Activated CD4-positive, alpha-beta T cell treated with anti-CD3 and anti-CD28 coated beads, Interleukin-2, amount 50 U/mL, for 24 hours (primary cell): ENCODE measurements around the gene LCA5L.
A peak's percentile ranks its signal among the peaks of the same experiment; 100 is the strongest.
"Not testable (repeated sequence)": the region's sequence is repeated elsewhere in the genome, so short reads cannot be mapped to it uniquely, and the experiment has no call there.

Experiments
- DNase-seq, 2 donors: peaks; one replicate each; pipeline ENCODE4 v3.0.0-alpha.2; 2020; ENCODE audit warnings: low read depth in 1 of 2, low spot score in 1 of 2

Gene LCA5L

DNA sequence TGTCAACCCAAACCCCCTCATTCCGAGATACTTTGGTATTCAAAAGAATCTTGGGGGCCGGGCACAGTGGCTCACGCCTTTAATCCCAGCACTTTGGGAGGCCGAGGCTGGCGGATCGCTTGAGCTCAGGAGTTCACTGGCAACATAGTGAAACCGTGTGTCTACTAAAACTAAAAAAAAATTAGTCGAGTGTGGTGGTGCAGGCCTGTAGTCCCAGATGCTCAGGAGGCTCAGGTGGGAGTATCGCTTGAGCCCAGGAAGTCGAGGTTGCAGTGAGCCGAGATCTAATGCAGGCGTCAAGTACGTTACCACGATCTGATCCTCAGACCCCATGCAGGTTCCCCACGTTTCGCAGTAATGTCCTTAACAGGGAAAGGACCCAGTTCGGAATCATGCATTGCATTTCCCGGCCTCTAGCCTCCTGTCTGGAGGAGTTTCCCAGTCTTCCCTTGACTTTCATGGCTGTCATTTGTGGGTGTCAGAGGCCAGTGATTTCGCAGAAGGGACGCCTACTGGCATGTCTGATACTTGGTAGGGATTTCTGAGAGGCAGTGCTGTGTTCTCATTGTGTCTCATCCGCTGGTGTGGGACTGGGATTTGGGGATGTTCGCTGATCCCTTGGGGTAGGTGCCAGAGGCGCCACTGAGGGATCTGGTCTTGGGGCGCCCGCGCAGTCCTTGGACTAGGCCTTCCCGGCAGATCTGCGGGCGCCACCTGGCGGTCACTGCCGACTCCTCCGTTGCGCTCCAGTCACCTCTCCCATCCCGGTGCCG is 57.4 kb downstream of the LCA5L start:
- DNase-seq: peak; percentile 69 to 80

DNA sequence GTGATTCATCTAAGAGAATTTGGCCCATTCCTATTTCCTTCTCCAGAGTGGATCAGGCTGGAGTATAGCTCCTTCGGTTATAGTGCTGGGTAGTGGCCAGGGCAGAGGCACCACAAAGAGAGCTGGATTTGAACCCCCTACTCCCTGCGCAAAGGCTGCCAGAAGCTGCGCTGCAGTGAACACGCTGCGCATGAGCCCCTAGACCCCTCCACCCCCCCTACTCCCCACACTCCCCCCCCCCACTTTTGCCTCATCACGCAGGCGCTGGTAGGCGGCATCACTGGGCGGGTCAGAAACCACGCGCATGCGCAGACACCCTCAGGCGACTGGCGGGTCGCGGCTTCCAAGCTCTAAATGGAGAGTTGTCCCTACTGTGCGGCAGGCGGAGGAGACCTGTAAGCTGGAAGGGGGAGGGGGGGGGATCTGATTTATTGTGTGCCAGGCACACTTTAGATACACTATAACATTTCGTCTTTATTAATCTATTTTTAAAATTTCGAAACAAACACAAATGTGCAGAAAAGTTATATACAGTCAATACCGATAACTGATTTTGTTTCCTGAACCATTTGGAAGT is 58.0 kb downstream of the LCA5L start:
- peak; percentile 84 to 89 for DNase-seq

DNA sequence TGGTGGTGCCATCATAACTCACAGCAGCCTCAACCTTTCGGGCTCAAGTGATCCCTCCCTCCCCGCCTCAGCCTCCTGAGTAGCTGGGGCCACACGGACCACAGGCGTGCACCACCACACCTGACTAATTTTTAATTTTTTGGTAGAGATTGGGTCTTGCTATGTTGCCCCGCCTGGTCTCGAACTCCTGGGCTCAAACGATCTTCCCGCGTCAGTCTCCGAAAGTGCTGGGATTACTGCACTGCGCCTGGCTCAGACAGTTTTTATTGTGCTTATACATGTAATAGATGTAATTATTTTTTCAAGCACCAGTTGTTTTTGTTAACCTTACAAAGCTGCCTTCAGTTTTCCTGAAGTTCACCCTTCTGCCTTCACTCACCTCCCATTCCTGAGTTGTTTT is 58.7 kb downstream of the LCA5L start:
- DNase-seq: no peak

DNA sequence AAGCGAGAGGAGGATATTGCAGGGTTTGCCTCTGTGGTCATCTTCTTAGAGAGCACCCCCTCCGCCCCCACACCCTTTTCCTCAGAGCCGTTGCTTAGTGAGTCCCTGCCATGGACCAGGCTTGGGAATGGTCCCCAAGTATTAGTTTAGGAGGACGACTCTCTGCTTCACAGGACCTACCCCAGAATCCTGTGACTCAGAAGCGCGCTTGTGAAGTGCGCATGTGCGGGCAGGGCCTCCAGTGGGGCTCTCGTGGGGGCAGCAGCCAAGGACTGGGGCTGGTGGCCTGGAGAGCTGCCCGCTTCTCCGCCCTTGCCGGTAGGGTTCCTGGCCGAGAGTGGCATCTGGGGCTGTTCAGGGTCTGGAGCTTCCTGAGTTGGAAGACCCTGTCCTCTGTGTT is 59.4 kb downstream of the LCA5L start:
- no peak for DNase-seq

DNA sequence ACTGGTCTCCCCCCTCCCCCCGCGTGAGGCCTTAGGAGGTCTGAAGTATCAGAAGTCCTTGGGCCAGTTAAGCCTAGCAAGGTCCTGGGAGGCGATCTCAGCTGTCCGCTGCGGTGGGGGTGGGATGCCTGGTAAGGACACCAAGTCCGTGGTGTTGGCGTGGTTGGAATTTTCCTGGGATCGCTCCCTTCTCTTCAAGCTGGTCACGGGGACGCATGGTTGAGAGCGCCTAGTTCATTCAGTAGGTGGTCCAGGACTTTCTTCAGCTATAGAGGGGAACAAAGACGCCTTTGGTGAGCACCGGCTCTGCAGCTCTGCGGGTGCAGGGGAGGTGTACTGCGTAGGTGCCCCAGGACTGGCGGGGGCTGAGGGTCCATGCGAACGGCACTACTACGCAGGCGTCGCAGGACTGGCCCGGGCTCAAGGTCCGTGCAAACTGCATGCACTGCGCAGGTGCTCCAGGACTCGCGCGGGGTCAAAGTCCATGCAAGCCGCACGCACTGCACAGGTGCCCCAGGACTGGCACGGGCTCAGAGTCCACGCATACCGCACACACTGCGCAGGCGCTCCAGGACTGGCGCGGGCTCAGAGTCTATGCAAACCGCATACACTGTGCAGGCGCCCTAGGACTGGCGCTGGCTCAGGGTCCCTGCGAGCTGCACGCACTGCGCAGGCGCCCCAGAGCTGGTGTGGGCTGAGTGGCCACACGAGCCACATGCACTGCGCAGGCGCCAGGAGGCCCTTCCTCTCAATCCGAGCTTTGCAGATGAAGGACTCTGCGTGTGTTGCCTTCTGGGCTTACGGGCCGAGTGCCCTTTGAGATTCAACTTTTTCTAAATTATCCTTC is 60.1 kb downstream of the LCA5L start:
- DNase-seq: peak in 1 of 2 donors; percentile 46

DNA sequence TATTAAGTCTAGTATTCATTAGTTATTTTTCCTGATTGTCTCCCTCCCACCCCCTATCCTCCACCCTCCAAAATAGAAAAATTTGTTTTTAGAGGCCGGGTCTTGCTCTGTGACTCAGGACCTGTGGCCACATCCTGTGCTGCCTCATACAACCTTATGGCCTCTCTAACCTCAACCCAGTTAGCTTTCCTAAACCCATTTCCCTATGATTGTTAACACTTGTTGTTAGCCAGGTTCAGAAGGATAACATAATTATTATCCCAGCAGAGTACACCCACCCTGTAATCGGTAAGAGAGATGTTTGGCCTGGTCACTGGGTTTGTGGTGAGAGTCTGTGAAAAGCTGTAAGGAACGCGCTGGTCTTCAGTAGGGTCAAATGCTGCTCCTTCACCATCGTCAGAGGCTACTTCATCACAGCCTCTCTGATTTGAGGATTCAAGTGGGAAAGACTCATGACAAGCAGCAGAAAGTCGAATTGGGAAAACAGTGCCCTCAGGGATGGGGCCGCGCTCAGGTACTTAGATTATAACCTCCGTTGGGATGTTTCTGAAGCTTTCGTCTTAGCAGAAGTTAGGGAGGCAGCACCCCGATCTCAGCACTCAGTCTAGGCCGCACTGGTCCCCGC is 60.8 kb downstream of the LCA5L start:
- DNase-seq: no peak

DNA sequence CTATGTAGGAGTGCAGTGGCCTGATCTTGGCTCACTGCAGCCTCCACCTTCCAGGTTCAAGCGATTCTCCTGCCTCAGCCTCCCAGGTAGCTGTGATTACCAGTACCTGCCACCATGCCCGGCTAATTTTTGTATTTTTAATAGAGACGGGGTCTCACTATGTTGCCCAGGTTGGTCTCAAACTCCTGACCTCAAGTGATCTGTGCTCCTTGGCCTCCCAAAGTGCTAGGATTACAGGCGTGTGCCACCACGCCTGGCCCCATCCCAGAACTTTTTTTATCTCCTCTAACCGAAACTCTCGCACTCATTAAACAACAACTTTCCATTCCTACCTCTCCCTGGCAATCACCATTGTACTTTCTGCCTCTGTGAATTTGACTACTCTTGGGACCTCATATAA is 63.5 kb downstream of the LCA5L start:
- not testable (repeated sequence) for DNase-seq

DNA sequence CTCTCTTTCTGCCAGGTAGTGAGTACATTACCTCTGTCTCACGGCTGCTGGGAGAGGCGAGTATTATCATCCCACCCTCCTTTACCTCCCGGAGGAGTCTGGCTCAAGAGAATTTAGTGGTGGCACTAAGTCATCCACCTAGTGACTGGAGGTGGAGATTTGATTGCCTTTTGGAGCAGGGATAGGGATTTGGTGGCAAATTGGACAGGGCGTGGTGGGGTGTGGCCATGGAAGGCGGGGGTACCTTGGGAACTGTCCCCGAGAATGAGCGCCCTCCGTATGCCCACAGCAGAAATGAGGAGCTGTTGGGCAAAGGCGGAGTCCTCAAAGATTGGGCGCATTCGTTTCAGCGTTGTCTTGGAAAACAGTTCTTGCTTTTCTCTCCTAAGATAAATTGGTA is 64.6 kb downstream of the LCA5L start:
- no peak for DNase-seq

DNA sequence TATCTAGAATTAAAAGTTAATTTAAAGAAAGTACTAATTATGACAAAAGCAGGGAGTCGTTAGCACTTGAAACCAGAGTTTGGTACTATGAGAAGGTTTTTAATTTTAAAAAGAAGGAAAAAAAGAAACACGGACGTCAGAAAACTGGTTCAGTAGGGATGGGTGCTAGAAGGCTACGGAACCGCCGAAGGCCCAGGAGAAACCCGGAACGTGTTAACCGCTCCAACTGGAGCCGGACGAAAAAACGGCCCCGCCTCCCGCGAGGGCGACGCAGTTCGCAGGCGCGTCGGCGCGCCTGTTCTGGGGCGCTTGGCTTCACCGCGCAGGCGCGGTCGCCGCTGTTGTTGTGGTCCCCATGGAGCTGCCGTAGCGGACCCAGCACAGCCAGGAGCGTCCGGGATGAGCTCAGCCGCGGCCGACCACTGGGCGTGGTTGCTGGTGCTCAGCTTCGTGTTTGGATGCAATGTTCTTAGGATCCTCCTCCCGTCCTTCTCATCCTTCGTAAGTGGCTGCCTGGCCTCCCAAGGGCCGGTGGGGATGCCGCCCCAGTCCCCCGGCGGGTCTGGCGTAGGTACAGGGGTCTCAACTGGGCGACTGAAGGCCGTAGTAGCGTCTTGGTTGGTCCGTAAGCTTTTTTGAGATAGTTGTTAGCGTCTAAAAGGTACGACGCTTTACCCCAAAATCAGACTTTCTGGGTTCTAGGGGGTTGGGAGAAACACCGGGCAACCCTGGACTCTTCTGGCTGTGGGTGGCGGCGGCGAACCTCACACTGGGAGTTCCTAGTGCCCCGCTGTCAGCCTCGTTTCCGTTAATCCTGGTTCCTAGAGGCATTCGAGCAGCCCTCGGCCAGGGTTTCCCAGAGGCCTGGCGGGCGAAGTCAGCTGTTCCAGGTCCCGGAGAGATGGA is 65.3 kb downstream of the LCA5L start:
- peak; percentile 64 to 80 for DNase-seq

DNA sequence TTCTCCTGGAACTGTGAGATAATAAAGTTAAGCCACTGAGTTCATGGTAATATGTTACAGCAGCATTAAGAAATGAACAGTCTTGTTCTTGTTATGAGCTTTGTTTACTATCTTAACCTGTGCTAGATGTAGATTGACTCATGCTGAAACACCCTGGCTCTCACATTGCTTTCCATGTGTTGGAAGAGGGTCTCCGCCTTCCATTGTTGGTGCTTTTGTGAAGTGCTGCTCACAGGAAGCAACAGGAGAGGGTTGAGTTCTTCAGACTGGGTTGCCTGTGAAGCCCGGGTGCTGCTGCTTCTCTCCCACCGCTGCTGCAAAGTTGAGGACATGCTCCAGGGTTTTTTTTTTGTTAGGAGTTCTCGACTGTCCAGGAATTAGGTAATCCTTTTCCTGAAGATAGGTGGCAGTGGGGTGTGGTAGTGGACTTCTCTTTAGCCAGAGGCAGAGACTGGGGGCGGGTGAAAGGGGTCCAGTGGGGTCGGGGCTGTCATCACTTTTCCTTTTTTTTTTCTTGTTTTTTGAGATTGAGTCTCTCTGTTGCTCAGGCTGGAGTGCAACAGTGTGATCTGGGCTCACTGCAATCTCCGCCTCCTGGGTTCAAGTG is 68.0 kb downstream of the LCA5L start:
- DNase-seq: no peak

DNA sequence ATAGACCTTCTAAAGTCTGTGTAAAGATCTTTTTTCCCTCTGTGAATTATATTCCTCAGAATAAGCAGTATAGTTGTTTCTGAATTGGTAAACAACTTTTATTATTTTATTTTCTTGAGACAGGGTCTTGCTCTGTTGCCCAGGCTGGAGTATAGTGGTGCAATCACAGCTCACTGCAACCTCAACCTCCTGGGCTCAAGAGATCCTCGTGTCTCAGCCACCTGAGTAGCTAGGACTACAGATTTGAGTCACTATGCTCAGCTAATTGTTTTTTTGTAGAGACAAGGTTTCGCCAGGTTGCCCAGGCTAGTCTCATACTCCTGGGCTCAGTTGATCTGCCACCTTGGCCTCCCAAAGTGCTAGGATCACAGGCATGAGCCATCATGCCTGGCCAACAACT is 70.1 kb downstream of the LCA5L start:
- DNase-seq: no peak

DNA sequence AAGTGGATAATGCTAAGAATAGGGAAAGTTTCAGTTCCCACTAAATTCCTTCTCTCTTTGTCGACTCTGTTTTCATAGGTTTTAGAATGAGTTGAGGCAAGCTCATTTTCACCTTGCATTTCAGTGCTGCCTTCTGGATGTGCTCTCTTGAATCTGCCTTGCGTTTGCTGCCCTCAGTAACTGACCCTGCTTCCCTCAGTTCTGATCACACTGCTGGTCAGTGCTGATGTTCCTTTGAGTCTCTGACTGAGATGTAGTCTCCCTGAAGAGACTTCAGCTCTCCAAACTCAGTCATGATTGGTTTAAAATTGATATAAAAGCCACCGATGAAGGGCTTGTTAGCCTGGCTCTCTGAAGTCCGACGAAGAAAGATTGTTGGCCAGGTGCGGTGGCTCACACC is 71.5 kb downstream of the LCA5L start:
- no peak for DNase-seq

DNA sequence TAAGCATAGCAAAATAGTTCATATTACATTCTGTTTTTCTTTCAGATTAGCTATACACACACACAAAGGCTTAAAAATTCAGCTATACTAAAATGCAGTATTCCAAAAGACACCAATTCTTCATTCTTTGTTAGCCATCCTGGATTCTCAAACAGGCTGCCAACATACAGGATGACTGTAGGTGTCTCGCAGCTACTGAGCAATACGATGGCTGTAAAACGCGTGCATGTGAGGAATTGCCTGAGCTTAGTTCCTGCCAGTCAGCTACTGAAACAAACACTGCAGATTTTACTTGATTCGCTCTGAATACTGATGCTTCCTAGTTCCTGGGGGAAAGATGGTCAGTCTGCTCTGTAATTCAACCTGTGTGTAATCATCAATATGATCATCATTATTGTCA is 71.9 kb downstream of the LCA5L start:
- no peak for DNase-seq

DNA sequence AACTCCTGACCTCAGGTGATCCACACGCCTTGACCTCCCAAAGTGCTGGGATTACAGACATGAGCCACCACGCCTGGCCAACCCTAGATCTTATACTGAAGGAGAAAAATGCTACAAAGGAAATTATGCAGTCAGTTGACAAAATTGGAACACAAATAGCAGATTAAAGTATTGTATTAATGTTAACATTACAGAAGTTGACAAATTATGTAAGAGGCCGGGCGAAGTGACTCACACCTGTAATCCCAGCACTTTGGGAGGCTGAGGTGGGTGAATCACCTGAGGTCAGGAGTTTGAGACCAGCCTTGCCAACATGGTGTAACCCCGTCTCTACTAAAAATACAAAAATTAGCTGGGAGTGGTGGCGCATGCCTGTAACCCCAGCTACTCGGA is 75.7 kb downstream of the LCA5L start:
- DNase-seq: not testable (repeated sequence)

DNA sequence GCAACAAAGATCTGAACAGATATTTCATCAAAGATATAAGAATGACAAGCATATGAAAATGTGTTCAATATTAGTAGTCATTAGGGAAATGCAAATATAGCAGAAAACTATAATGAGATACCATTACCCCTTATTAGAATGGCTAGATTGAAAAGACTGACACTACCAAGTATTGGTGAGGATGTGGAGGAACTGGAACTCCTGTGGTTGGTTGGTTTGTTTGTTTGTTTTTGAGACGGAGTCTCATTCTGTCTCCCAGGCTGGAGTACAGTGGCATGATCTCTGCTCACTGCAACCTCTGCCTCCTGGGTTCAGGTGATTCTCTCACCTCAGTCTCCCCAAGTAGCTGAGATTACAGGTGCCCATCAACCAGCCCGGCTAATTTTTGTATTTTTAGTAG is 77.8 kb downstream of the LCA5L start:
- no peak for DNase-seq

DNA sequence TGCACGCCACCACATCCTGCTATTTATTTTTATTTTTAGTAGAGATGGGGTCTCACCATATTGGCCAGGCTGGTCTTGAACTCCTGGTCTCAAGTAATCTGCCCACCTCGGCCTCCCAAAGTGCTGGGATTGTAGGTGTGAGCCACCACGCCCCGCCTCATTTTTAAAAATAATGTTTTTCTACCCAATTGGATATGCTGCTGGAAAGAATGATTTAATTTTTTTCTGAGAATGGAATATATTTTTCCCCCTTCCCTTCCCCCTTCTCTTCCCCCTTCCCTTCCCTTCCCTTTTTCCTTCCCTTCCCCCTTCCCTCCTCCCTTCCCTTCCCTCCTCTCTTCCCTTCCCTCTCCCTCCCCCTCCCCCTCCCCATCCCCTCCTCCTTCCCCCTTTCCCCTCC is 79.0 kb downstream of the LCA5L start:
- no peak for DNase-seq

DNA sequence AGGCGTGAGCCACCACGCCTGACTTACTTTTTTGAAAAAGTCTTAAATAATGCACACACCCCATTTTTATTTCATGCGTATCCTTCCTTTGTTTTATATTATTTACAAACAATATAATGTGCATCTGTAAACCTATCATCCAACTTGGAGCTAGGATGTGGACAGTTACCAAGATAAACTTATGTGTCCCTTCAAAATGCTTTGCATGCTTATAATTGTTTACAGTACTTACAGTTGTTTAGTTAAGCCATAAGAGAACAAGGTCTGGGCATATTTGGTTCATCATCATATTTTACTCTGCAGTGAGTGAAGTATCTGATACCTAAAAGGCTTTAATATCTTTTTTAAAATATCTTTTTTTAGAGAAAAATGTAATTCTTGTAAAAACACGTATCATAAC is 80.6 kb downstream of the LCA5L start:
- no peak for DNase-seq

DNA sequence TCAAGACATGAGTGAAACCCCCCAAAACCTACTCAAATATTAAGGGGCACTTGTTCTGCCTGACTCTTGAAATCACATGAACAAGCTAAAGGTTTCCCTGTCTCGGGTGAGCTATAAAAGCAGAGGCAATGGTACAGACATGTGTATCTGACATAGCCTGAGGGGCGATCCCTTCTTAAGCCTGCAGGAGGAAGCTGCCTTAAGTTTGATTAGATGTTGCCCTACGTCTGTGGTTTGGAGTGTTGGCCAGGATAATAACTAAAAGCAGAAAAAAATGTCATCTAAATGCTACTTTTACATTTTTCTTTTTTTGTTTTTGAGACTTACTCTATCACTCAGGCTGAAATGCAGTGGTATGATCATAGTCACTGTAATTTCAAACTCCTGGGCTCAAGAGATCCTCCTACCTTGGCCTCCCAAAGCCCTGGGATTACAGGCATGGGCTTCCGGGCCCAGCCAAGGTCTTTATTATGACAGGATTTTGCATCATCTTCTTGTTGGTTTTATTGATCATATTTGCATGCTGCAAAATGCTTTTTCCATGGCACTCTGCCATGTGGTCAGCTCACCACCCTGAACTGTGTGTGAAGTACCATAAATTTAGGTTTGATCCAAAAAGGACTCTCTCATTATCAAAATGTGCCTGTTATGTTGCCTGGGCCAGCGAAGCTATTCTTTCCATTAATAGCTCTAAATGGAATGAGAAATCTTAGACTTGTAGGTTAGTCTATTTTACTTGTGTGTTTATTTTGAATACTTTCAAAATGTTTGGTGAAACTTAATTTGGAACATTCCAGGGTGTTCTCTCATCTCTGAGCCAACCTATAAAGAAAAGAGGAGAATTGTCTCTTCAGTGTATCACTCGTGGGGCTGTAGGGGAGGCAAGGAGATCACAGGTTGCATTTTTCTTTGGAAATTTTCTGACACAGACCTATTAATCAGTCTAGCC is 81.7 kb downstream of the LCA5L start:
- DNase-seq: no peak

DNA sequence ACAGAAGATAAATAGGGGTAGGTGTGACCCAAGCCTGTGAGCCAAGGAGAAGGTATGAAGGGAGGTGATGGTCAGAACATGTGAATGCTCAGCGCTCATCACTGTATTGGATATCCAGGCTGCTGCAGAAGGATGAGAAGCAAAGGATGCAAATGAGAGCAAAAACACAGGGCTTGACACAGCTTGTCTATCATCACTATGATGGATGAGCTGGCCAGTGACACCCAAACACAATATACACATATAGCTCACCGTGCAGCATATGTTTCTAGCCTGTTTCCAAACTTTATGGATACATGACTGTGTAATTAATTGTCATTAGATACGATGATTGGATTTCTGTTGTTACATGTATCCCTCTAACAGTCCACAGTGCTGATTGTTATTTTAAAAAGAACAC is 82.8 kb downstream of the LCA5L start:
- DNase-seq: no peak
